ENCODE results near the gene CMIP.

Gene CMIP

DNA sequence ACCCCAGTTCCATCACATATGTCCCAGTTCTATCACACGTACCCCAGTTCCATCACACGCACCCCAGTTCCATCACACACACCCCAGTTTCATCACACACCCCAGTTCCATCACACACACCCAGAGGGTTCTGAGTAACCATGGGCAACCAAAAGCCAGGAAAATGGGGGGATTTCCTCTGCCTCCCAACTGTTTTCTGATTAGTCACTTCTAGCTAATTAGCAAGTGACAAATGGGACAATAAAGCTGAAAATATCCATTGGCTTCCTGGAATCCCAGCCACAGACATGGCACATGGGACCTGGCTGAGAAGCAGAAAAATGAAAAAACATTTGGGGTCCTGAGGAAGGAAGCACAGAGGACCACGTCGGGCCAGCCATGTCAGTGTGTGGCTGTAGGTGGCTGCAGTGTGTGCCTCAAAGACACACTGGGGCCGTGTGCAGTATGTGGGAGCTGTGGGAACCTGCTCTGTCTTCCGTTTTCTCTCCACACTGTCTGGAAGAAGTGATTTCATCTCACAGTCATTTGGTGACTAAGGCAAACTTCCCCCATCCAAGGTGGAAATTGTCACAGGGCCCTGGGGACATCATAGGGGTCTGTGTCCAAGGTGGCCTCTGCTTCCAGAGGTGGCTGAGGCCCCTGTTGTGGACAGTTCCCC lies 106.7 kb downstream of the CMIP start:
- no peak for DNase-seq (ENCODE audit: low read depth)

DNA sequence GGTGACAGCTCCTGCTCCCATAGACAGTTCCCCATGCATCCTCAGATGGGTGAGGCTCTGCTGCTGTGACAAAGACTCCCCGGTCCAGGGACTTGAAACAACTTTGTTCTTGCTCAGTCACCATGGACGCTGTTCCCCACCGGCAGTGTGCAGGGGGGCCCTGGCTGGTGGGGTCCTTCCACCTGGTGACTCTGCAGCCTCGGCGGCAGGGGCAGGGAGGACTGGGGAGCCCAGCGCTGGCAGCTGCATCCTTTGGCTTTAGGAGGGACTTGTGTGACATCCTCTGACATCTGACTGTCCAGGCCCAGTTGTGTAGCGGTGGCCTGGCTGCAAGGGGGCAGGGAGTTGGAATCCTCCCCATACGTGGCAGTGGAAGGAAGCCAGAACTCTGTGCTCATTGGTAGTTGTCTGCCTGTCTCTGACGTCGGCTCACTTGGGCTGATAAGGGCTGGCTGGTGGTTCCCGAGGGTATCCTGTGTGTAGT lies 107.3 kb downstream of the CMIP start:
- no peak for DNase-seq (ENCODE audit: low read depth)

DNA sequence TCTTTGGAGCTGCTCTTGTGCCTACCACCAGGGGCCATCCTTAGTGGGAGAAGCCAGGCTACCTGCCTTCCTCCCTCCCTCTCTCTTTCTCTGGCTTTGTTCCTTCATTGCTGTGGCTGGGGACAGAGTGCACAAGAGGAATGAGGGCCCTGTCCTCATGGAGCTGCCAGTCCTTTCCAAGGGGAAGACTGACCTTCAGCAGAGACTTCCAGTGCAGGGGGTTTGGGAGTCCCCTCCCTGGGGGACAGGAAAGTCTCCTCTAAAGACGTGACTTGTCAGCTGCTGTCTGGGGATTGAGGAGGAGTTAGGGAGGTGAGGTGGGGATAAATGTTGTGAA lies 108.1 kb downstream of the CMIP start:
- DNase-seq (ENCODE audit: low read depth): no peak

DNA sequence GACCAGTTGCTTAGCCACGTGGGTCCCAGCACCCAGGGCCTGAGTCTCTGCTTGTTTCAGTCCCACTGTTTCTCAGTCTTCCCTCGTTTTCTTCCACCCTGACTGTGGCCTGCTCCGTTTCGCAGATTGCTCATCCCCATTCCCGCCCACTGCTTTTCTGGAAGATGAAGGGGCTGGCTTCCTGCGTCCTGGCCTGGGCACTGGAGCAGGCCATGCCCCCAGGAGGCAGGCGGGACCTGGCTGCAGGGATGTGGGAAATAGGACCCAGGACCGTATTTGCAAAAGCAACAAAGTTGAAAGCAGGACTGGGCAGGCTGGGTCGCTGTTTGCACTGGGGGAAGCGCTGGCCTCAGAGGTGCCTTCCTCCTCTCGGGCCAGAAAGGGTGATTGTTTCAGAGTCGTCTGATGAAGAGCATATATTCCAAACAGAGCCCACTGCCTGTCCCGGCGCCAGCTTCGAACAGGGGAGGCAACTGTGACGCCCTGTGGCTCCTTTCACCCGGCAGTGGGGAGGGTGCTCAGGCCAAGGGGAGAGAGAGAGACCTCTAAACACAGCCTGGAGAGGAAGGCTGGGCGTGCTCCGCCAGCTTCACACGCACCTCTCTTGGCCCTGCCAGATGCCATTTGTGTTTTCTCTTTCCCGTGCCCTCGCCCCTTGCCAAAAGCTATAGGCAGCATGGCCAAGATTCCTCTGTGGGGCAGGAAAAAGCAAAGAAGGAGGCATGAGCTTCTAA lies 108.6 kb downstream of the CMIP start:
- DNase-seq (ENCODE audit: low read depth): no peak

DNA sequence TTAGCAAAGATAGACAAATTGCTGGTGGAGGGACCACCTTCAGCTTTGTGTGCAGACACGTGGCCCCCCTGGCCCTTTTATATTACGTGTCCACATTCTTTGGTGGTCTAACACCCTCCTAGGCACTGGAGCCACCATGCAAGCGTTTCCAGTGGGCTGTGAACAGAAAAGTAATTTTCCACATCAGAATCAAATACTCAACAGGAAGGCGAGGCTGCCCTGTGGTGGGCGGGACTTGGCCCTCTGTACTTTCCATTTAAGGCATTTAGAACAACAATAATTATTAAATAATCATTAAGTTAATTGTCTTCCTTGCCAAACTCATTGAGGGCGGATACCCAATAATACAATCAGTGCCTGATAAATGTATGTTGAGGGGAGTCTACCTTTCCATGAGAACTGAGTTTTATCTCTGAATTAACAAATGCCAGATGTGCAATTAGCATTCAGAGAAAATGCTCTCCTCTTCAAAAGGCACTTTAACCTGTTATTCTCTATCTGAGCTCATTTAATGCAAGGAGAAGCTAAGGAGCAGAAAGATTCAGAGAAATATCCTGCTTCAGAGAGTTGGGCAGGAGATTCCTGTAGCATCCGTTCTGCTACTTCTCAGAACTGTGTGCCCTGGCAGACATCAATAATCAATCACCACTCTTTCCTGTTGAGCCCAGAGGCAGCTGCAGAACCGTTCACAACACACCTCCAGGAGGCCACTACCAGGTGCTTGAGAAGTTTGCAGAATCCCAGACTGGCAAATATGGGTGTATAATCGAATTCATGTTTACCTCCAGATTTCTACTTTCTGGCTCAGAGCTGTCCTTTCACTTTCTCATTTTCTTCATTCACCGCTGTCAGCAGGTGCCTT lies 109.4 kb downstream of the CMIP start:
- no peak for DNase-seq (ENCODE audit: low read depth)

DNA sequence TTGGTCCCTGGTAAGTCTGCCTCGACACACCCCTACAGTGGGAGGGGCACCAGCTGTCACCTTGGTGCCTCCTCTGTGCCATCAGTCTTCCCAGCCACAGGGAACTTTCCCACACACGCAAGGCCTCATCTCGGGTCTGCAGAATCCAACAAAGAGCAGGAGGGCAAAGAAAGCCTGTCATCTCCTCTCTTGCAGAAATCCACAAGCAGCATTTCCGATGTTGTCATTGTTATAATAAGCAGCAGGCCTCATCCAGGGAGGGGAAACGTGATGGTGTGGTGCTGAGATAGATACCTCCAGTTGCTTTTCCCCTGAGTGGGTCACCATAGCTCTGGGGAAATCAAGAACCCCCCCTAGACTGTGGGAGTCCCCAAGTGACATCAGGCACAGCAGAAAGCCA lies 110.4 kb downstream of the CMIP start:
- no peak for DNase-seq (ENCODE audit: low read depth)

DNA sequence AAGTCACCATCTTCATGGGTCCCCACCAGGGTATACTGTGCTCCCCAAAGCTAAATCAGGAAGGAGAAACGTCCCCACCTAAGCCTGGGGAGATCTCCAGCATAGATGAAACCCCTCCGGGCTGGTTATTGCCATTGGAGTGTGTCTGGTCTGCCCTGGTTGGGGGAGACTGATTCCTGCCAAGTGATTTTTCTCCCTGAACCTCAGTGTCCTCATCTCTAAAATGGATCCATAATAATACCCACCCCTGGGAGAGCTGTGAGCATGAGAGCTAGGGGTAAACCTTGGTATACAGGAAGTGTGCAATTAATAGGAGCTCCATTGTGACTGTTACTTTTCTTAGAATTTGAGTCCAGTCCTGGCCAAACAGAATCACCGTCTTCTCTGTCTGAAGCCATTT lies 111.1 kb downstream of the CMIP start:
- DNase-seq (ENCODE audit: low read depth): no peak

DNA sequence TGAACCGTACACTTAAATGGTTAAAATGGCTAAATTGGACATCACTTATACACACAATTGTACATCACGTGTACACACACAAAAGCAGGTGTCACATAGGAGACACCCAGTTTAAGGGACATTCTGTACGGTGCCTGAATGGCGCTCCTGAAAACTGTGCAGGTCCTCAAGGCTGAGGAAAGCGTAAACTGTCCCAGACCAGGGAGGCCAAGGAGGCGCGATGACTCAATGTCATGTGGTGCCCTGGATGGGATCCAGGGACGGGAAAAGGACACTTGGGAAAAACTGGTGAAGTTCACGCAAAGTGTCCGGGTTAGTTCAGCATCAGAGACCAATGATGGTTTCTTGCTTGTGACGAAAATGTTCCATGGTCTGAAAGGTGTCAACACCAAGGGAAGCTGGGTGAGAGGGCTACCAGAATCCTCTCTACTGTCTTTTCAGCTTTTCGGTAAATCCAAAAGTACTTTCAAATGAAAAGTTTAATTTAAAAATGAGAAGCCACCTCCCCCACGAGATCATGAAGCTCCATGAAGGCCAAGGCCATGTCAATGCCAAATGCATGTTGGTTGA lies 112.2 kb downstream of the CMIP start:
- DNase-seq (ENCODE audit: low read depth): no peak

DNA sequence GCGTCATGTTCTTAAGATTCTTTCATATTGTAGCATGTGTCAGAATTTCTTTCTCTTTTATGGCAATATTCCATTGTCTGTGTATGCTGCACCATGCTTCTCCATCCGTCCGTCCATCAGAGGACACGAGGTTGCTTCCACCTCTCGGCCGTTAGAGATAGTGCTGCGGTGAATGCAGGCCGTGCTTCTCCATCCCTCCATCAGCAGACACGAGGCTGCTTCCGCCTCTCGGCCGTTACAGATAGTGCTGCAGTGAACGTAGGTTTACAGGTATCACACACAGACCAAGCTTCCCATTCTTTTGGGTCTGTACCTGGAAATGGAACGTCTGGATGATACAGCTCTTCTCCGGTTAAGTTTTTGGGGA lies 113.5 kb downstream of the CMIP start:
- no peak for DNase-seq (ENCODE audit: low read depth)

DNA sequence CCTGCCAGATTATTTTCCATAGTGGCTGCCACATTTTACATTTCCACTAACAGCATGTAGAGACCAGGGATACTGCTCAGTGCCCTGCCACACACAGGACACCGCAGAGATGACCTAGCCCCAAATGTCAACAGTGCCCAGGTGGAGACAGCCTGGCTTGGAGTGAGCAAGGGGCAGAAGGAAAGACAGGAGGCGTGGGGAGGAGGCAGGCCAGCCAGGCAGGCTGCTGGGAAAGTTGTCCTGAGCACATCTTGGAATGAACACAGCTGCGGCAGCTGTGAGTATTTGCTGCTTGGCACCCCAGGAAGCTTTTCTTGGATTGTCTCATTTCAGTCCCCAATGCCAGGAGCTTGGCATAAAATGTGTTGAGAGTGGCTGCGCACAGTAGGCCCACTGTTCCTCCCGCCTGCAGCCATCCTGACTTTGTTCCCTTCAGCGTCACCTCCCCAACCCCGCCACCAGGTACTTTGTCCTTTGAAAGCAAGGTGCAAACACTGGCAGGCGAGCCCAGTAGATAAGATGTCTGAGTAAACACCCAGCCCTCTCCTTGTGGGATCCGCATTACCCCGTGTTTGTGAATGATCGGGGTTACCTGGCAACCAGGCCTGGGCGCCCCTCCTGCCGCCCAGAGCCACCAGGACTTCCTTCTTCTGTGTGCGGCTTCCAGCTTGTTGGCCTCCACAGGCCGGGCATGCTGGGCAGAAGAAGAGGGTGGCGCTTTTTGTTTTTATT lies 114.0 kb downstream of the CMIP start:
- DNase-seq (ENCODE audit: low read depth): no peak

DNA sequence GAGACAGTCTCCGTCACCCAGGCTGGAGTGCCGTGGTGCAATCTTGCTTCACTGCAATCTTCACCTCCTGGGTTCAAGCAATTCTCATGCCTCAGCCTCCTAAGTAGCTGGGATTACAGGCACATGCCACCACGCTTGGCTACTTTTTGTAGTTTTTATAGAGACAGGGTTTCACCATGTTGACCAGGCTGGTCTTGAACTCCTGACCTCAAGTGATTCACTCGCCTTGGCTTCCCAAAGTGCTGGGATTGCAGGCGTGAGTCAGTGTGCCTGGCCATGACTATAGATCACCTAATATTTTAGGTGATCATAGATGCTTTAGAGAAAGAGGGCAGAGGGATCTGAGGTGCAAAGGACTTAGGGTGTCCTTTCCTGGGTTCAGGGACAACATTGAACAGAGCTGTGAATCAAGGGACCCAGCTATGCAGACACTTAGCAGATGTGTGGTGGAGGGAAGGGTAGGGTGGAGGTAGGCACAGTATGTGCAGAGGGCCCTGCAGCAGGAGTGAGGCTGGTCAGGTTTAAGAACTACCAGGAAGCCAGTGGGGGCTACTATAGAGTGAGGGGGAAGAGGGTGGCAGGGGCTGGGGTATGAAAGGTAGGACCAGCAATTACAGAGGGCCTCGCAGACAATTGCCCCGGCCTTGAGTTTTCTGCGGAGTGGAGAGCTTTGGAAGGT lies 116.5 kb downstream of the CMIP start:
- no peak for DNase-seq (ENCODE audit: low read depth)

DNA sequence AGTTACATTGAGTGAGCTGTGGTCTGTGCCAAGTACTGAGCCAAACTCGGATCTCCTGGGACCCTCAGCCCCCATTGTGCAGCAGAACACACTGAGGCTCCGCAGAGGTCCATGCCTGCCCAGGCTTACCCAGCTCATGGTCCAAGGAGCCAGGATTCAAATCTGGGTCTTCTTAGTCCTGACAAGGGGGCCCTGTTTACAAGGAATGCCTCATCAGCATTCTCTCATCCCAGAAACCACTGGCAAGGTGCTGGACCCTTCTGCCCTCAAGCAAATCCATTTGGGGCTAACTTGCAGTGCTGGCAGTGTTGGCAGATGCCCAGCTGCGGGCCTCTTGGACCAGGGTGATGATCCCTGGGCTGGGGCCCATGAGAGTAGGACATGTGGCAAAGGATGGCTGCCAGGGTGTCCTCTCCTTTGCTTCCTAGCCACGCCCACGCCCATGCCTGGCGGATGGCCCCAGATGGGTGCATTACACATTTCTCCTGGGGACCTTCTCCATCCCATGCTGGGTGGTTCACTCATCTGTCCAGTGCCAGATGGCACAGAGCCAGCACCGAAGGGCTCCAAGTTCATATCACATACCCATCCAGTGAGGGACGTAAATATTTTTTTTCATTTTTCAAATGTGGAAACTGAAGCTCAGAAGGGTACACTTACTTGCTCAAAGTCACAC lies 117.7 kb downstream of the CMIP start:
- DNase-seq (ENCODE audit: low read depth): no peak

DNA sequence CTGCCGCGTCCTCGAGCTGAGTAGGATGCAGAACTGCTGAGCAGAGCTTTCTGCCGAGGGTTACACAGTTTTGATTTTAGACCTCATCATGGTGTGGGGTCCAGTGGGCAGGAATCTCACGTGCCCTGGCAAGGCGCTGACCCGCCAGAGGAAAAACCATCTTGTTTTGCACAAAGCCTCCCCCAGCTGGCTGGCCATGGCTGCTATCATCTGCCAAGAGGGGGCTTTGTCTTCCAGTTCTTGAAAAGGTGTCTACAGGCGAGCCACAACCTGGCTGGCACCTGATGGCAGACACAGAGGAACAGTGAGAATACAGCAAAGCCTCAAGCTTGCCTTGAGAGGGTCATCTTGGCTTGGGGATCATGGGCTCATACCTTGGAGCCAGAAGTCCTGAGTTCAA lies 118.3 kb downstream of the CMIP start:
- no peak for DNase-seq (ENCODE audit: low read depth)

DNA sequence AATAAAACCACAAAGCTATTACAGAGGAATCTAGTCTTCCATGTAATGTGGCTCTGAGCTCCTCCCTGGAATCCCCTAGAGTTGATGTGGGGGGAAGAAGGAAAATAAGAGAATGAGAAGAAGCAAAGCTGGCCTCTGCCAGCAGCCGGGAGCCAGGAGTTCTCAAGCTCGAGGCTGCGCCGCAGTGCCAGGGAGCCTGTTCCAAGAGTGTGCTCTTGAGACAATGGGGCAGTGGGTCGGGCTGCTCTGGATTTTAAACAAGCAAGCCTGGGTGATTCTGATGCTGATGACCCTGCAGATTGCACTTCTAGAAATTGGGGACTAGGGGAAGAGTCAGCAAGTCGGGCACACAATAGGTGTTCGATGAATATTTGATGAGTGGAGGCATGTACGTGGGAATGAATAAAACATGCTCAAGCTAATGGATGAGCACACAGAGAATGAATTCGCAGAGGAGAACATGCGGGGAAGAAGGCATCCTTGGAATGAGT lies 119.9 kb downstream of the CMIP start:
- DNase-seq (ENCODE audit: low read depth): no peak

DNA sequence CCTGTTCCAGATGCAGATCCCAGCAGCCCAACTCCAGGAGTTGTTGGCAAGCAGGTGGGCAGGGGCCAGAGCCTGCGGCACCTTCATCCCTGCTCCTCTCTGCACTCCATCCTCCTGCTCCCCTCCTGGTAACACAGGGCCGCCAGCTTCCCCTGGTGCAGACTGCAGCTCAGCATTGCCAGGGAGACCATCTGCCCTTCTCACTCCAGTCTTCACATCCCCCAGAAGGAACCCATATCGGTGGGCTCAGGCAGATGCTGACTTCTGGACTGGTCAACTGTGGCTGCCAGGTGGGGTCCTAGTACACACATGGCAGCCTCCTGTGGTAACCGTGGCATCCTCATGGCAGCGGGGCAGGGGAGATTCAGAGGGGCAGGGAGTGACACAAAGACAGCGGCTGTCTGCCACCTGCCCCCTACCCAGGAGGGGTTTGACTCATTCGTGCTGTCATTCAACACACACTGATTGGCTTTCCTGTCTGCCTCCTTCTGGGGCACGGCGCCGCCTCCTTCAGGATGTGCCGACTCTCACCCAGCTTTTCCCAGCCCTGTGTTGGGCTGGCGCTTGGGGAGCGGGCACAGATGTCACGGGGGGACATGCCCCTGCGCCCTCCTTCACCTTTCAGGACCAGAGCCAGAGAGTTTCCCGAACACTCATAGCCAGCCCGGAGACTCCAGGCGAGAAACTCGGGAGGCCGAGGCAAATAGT lies 120.9 kb downstream of the CMIP start:
- no peak for DNase-seq (ENCODE audit: low read depth)

DNA sequence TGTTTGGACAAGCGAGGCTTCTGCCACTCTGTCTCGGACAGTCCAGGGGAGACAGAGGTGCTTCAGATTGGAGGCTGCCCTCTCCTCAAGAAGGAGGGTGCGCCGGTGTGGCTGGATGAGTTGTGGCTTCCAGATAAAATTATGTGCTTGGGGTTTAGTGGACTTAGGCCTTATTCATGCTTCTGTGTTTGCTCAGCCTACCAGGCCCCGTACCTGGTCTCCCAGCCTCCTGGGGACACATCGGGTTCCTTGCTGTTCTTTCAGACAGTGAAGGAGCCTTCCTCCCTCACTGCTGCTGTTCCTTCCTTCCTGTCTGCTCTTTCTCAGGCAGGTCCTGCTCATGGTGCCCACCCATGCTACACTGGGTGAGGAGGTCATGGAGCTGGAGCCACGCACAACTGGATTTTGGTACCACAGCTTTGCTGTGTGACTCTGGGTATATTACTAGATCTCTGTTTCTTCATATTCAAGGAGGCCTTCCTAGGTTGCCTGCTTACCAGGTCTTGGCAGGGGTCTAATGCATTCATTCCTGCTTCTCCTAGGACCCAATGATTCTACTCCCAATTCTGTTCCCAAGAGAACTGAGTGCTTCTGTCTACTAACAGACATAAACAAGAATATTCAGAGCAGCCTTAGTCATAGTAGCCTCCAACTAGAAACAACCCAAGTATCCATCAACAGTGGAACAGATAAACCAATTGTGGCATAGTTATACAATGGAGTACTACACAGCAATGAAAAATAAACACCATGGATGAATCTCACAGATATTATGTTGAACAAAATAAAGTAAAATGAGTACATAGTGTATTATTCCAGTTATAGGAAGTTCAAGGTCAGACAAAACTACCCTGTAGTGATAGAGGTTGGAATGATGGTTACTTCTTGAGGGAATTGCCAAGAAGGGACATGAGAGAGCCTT lies 121.7 kb downstream of the CMIP start:
- DNase-seq (ENCODE audit: low read depth): no peak

DNA sequence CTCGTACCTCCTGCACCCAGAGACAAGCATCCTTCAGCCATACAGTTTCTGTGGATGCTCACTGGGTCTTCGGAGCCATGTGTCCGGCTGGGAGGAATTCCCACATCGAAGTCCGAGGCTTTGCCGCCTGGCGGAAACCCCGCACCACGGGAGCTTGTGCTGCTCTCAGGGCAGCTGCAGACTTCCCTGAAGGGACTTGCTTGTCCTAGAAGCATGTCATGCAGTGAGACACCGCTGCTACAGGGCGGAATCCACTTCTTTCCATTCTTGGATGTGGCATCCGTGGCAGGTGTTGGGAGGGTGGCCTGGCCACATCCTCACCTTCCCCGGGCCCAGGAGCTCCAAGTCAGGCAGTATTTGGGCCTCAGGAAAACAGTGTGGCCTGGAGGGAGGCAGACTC lies 122.5 kb downstream of the CMIP start:
- DNase-seq (ENCODE audit: low read depth): no peak

DNA sequence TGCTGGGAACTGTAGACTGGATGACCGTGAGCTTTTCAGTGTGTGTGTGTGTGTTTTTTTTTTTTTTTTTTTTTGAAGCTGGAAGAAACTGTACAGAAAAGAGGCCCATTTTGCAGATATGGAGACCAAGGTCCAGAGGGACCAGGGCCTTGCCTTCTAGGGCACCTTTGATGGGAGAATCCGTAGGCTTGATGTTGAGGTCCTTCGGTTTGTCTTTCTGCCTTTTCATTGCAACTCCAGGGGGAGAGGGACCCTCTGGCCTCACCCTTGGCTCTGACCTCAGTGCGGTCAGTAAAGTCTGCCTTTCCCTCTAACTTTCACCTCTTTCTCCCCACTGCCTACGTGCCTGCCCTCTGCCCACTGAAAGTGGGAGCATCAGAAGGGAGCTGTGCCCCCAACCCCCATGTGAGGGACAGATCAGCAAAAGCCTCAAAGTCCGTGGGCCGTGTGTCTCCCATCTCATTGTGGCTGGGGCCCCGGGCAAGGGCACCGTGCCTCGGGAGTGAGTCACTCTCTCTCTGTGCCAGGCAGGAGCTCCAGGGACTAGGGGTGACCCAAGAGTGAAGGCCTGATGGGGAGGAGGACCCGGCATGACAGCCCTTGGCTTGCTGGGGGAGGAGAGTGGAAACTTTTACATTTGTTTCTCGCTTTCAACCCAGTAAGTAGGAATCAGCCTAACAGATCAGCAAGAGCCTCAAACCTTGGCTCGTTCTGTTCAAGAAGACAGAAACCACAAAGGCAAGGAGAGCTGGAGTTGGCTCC lies 123.6 kb downstream of the CMIP start:
- no peak for DNase-seq (ENCODE audit: low read depth)

All from HS-5 (cell line).